ENCODE data around the gene PTPRM.

PTPRM gene

DNA sequence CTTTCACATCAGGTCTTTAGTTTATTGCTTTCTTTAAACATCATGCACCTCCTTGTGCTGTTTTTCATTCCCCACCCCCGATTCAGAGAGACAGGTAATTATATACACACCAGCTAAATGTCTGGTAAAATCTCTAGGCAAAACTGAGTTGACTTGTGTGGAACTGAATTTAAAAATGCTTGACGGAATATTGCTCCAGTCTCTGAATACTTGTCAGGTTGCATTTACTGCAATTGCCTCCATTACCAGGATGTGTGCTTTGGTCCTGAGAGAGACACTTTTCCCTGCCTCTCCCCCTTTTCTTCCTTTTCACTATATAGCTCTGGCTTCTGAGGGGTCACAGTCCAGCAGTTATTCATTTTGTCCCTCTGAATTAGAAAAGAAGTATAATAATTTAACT lies 104.0 kb downstream of the PTPRM start:
- Mint-ChIP-seq H3K4me1 (no peaks in the 10 kb centered on the region), H3K27ac (no peak overlapping the region), H3K27me3 (no peaks in the 10 kb centered on the region), H3K4me3 (no peak overlapping the region), H3K9me3 (no peaks in the 10 kb centered on the region), H3K36me3 (no peaks in the 10 kb centered on the region)
- ATAC-seq (replicated peaks), result no peak
- DNase-seq, result no peak

DNA sequence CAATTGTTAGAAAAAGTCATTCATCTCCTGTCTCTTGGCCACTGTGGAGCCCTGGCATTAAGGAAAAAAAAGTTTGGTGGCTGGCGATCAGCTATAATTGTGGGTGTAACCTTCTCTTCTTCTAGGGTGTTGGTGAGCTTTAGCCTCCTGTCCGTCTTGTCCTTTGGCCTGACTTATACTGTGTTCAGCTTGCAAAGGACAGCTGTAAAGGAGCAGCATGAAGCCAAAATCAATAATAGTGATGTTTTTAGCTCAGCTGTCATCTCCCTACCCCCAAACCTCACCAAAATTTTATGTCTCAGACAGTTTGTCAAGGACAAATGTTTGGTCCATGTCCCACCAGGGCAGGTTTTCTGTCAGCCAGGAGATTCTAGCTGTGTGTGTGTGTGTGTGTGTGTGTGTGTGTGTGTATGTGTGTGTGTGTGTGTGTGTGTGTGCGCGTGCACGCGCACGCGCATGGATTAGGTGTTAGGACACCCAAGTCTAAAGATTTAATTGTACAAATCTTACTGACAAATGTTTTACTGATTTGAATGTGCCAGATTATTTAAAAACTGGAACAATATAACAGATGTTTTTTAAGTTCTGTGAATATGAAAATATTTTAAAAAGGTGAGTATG lies 109.2 kb downstream of the PTPRM start:
- no peak for ATAC-seq (replicated peaks)
- peaks cover 0 to 2% of the 10 kb centered on the region in 2 donors for H3K9me3 Mint-ChIP-seq
- H3K27ac Mint-ChIP-seq, result no peak overlapping the region
- H3K36me3 Mint-ChIP-seq, result no peaks in the 10 kb centered on the region
- no peaks in the 10 kb centered on the region for H3K27me3 Mint-ChIP-seq
- no peaks in the 10 kb centered on the region for H3K4me1 Mint-ChIP-seq
- no peak overlapping the region for H3K4me3 Mint-ChIP-seq
- DNase-seq, result no peak

DNA sequence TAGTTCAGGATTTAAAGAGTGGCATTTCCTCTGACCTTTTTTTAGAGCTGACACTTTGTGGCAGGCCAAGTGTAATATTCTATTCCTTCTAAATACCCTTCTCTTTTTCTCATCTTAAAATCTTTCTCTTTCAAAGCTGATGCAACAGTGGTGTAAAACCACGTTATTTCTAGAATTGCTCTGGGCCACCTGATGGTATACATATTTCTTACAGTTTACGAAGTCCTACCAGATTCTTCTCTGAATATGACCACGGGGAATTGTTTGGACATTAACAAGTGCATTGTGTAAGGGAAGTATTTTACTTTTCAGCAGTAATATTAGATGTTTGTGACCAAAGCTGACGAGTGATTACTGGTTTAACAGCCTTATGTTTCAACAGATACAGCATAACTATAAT lies 109.9 kb downstream of the PTPRM start:
- DNase-seq, result no peak
- Mint-ChIP-seq H3K36me3 (no peaks in the 10 kb centered on the region), H3K4me1 (no peaks in the 10 kb centered on the region), H3K4me3 (no peak overlapping the region), H3K27ac (no peak overlapping the region), H3K9me3 (peaks cover 0 to 2% of the 10 kb centered on the region in 2 donors), H3K27me3 (no peaks in the 10 kb centered on the region)
- no peak for ATAC-seq (replicated peaks)

DNA sequence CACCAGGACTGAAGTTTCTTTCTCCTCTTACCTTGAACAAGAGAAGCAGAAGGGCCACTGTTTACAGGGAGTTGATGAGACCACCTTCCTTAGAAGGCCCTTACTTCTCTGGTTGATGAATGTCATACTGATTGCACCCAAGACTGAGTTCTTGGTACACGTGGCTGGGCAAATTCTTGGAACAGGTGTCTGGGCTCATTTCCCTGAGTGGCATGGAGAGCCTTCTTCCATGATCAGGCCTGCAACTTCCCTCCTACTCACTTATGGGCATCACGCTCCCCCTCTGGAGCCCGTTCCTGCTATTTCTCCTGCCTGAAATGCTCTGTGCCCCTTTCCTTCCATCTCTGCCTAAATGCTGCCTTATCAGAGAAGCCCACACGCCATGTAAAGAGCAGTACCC lies 110.3 kb downstream of the PTPRM start:
- ATAC-seq (replicated peaks), result no peak
- Mint-ChIP-seq H3K36me3 (no peaks in the 10 kb centered on the region), H3K27me3 (no peaks in the 10 kb centered on the region), H3K27ac (no peak overlapping the region), H3K9me3 (peaks cover 0 to 2% of the 10 kb centered on the region in 2 donors), H3K4me3 (no peak overlapping the region), H3K4me1 (no peaks in the 10 kb centered on the region)
- no peak for DNase-seq

DNA sequence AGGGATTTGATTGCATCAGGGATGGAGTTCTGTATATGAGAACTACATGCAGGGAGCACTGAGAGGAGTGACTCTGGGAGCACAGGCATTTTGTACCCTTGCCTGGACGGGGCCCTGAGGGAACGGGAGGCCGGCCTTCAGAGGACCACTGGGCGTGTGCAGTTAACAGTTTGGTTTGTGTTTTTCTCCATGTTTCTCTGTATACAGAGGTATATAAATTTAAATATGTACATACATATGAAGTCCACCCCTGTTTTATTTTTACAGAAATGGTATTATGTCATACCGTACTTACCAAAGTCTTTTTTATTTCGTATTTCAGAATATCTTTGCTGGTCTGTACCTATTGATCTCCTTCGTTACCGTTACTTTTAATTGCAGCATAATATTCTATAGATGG lies 111.3 kb downstream of the PTPRM start:
- Mint-ChIP-seq H3K9me3 (peaks cover 0 to 2% of the 10 kb centered on the region in 2 donors), H3K27ac (no peak overlapping the region), H3K4me1 (no peaks in the 10 kb centered on the region), H3K36me3 (no peaks in the 10 kb centered on the region), H3K4me3 (no peak overlapping the region), H3K27me3 (no peaks in the 10 kb centered on the region)
- ATAC-seq (replicated peaks) (no peak), DNase-seq (no peak)

DNA sequence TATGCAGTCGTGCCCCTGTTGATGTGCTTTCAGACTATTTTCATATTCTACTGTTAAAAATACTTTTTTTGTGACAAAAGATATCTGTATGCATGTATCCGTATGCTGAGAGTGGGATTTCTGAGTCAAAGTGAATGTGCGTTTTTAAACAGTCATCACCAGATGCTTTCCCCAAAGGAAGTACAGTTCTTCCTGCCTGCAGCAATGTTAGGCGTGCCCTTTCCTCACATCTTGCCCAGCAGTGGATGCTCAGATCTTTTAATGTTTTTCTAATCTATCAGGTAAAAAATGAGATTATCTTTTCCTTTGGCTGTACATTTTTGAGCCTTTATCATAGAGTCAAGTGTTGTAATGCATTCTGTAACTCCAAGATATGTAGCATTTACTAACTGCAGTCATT lies 111.7 kb downstream of the PTPRM start:
- H3K9me3 Mint-ChIP-seq, result peaks cover 0 to 2% of the 10 kb centered on the region in 2 donors
- DNase-seq (no peak), ATAC-seq (replicated peaks) (no peak)
- H3K36me3 Mint-ChIP-seq, result no peaks in the 10 kb centered on the region
- H3K4me3 Mint-ChIP-seq, result no peak overlapping the region
- H3K27me3 Mint-ChIP-seq, result no peaks in the 10 kb centered on the region
- H3K4me1 Mint-ChIP-seq, result no peaks in the 10 kb centered on the region
- no peak overlapping the region for H3K27ac Mint-ChIP-seq

DNA sequence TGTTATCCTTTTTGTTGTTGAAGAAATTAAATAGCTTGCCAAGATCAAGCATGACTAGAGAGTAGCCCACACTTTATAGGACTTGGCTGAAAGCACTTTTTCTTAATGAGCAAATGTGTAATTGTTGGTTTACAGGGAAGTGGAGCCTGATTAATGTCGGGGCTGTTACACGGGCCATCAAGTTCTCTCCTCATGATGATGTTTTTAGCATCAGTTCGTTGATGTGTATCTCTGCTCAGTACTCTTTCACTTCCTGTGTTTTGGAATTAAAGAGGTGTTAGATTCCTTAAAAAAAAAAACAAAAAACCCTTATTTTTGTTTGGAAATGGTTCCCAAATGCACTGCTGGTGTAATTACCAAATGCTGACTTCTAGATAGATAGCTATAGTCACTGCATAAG lies 114.2 kb downstream of the PTPRM start:
- H3K9me3 Mint-ChIP-seq, result peaks cover 0 to 2% of the 10 kb centered on the region in 2 donors
- DNase-seq, result no peak
- no peaks in the 10 kb centered on the region for H3K4me1 Mint-ChIP-seq
- no peaks in the 10 kb centered on the region for H3K27me3 Mint-ChIP-seq
- H3K36me3 Mint-ChIP-seq, result no peaks in the 10 kb centered on the region
- ATAC-seq (replicated peaks), result no peak
- no peak overlapping the region for H3K4me3 Mint-ChIP-seq
- no peak overlapping the region for H3K27ac Mint-ChIP-seq

DNA sequence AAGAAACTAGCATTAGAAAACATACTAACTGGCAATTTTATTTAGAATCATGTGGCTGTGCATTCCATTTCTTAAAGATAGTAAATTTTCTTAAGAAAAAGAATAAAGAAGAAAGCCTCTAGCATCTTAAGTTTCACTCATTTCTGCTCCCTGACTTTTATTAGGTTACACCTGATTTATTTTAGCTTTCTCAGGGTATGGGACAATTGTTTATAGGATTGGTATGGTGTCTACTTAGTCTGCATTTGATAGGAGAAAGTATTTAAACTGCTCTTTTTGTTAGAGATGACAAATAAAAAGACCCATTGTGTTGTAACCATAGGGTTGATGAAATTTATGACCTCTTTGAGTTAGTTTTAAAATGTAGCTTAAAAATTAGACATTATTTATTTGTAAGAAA lies 115.2 kb downstream of the PTPRM start:
- no peak overlapping the region for H3K4me3 Mint-ChIP-seq
- H3K27me3 Mint-ChIP-seq, result no peaks in the 10 kb centered on the region
- ATAC-seq (replicated peaks) (no peak), DNase-seq (no peak)
- no peak overlapping the region for H3K27ac Mint-ChIP-seq
- no peaks in the 10 kb centered on the region for H3K36me3 Mint-ChIP-seq
- peaks cover 0 to 2% of the 10 kb centered on the region in 2 donors for H3K9me3 Mint-ChIP-seq
- no peaks in the 10 kb centered on the region for H3K4me1 Mint-ChIP-seq

DNA sequence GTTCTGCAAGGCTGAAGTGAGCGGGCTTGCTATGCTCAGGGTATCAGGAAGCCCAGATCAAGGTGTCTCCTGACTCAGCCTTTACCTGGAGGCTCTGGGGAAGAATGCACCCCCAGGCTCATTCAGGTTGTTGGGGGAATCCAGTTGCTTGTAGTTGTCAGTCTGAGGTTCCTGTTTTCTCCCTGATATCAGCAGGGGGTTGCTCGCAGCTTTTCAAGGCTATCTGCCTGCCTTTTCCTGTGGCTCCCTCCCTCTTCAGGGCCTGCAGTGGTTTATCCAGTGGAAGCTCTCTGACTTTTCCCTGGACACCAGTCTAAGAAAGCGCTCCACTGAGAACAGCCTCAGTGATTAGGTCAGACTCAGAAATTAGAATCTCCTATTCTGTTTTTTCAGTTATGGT lies 116.6 kb downstream of the PTPRM start:
- H3K9me3 Mint-ChIP-seq, result peaks cover 0 to 2% of the 10 kb centered on the region in 2 donors
- ATAC-seq (replicated peaks), result no peak
- H3K4me1 Mint-ChIP-seq, result no peaks in the 10 kb centered on the region
- no peak overlapping the region for H3K4me3 Mint-ChIP-seq
- no peak for DNase-seq
- no peak overlapping the region for H3K27ac Mint-ChIP-seq
- H3K36me3 Mint-ChIP-seq, result no peaks in the 10 kb centered on the region
- no peaks in the 10 kb centered on the region for H3K27me3 Mint-ChIP-seq

DNA sequence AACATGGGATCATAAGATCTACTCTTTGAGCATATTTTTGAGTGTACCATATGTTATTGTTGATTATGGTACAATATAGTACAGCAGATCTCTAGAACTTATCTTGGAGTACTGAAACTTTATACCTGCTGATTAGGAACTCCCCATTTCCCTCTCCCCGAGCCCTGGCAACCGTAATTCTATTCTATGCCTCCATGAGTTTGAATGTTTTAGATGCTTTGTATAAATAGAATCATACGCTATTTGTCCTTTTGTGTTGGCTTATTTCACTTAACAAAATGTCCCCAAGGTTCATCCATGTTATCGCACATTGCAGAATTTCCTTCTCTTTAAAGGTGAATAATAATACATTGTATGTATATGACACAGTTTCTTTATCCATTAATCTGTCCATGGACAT lies 117.2 kb downstream of the PTPRM start:
- ATAC-seq (replicated peaks) (no peak), DNase-seq (no peak)
- no peak overlapping the region for H3K4me3 Mint-ChIP-seq
- no peaks in the 10 kb centered on the region for H3K36me3 Mint-ChIP-seq
- no peaks in the 10 kb centered on the region for H3K27me3 Mint-ChIP-seq
- H3K9me3 Mint-ChIP-seq, result peaks cover 0 to 2% of the 10 kb centered on the region in 2 donors
- no peaks in the 10 kb centered on the region for H3K4me1 Mint-ChIP-seq
- H3K27ac Mint-ChIP-seq, result no peak overlapping the region

DNA sequence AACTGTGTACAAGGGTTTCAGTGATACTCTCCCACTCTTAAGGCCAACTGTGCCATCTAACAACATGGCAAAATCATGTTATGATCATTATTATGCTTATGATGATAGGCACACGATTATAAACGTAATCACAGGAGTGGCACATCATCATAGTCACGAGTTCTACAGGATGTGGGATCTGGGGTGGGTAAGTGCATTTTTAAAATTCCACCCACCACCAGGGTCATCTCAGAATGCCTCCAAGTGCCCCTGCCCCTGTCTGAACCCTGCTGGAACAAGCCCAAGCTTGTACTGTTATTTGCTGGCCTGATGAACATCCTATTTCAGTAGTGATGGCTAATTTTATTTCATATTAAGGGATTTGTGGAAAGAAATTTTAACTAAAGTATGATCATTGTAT lies 117.8 kb downstream of the PTPRM start:
- H3K27me3 Mint-ChIP-seq, result no peaks in the 10 kb centered on the region
- ATAC-seq (replicated peaks) (no peak), DNase-seq (no peak)
- H3K4me3 Mint-ChIP-seq, result no peak overlapping the region
- no peaks in the 10 kb centered on the region for H3K4me1 Mint-ChIP-seq
- no peaks in the 10 kb centered on the region for H3K36me3 Mint-ChIP-seq
- no peak overlapping the region for H3K27ac Mint-ChIP-seq
- peaks cover 0 to 2% of the 10 kb centered on the region in 2 donors for H3K9me3 Mint-ChIP-seq

DNA sequence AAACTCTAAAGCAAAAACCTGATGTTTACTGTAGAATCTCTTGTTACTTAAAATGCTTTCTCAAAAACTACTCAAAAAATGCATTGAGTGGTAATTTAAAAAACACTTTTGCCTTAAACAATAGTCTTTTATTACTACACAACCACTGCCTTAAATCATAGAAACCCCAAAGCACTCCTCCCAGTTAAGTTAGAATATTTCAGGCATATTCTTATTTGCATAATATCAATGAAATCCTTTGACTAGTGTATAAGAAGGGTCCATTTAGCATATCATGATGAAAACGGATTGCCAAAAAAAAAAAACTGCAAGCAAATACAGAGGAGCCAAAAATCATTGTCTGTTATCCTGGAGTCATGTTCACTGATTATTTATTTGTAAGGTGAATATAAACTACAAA lies 119.2 kb downstream of the PTPRM start:
- H3K9me3 Mint-ChIP-seq, result no peaks in the 10 kb centered on the region
- no peak overlapping the region for H3K4me3 Mint-ChIP-seq
- DNase-seq (no peak), ATAC-seq (replicated peaks) (no peak)
- no peaks in the 10 kb centered on the region for H3K4me1 Mint-ChIP-seq
- no peak overlapping the region for H3K27ac Mint-ChIP-seq
- H3K36me3 Mint-ChIP-seq, result no peaks in the 10 kb centered on the region
- H3K27me3 Mint-ChIP-seq, result no peaks in the 10 kb centered on the region

DNA sequence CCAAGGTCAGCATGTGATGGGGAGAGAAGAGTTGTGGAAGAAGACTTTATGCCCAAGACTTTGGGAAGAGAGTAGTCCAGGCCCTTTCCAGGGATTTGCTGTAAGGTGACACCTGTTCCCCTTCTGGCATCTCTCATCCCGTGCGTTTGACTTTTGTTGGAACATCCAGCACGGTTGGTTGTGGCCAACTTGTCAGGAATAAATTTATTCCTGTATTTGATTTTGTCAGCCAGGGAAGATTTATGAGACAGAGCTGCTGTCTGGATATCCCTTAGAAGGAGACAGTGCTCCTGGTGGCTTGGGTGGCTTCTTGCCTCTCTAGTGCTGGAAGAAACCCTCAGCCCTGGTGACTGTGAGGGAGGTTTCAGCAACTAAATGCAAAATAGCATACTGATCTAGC lies 121.5 kb downstream of the PTPRM start:
- no peak for ATAC-seq (replicated peaks)
- Mint-ChIP-seq H3K36me3 (no peaks in the 10 kb centered on the region), H3K9me3 (peaks cover 0 to 2% of the 10 kb centered on the region in 2 donors), H3K27me3 (no peaks in the 10 kb centered on the region), H3K4me1 (no peaks in the 10 kb centered on the region), H3K4me3 (no peak overlapping the region), H3K27ac (peak overlapping the region; percentile 39)
- no peak for DNase-seq

DNA sequence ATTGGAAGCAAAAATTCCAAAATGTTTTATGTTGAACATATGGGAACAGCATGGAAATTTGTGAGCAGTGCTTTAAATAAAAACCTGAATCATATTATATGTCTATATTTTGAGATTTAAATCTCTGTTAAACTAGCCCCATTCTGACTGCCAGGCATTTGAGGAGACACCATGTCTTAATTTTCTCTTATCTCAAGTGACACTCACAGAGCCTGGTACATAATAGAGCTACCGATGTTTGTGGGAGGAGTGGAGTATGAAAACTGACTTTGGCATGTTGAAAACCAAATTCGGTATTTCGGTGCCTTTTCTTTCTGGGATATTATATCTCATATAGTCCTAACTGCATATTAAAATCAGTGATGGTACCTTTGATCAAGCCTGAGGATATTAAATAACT lies 124.1 kb downstream of the PTPRM start:
- DNase-seq (no peak), ATAC-seq (replicated peaks) (no peak)
- Mint-ChIP-seq H3K27me3 (no peaks in the 10 kb centered on the region), H3K9me3 (peaks cover 0 to 4% of the 10 kb centered on the region in 2 donors), H3K36me3 (no peaks in the 10 kb centered on the region), H3K4me3 (no peak overlapping the region), H3K4me1 (no peaks in the 10 kb centered on the region), H3K27ac (no peak overlapping the region)

DNA sequence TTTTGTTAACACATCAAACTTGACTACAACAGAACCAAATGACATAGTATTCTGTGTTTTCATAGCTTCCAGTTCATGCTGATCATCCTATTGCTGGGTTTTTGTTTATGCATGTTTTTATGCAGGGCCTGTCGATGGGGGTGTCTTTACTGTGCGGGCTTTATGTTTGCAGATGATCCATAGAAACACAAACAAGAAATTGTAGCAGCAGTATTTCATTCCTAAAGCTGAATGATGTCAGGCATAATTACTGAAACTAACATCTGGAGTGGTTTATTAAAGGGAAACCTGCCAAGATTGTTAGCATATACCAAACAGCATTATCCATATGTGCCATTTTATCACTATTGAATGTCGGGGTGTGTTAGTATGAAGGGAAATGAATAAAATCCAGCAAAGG lies 129.7 kb downstream of the PTPRM start:
- Mint-ChIP-seq H3K4me1 (no peaks in the 10 kb centered on the region), H3K27me3 (no peaks in the 10 kb centered on the region), H3K36me3 (no peaks in the 10 kb centered on the region), H3K27ac (no peak overlapping the region), H3K4me3 (no peak overlapping the region), H3K9me3 (peaks cover 0 to 4% of the 10 kb centered on the region in 2 donors)
- DNase-seq, result no peak
- ATAC-seq (replicated peaks), result no peak

DNA sequence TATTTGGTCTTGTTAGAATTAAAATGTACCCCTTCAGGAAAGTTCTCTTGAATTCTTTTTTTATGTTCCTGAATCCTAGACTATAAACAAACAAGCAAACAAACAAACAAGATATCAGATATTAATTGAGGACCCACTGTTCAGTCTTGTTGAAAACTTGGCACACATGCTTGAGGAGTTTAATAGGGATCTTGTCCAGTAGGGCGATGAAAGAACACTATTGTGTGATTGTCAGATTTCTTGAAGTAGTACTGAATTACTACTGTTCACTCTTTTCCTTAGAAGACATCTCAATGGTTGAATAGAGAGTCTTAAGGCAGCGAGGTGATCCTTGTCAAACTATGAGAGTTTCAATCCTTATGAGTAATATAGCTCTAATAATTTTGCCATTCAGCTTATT lies 130.2 kb downstream of the PTPRM start:
- H3K4me3 Mint-ChIP-seq, result no peak overlapping the region
- H3K27ac Mint-ChIP-seq, result no peak overlapping the region
- H3K27me3 Mint-ChIP-seq, result no peaks in the 10 kb centered on the region
- H3K4me1 Mint-ChIP-seq, result no peaks in the 10 kb centered on the region
- no peak for ATAC-seq (replicated peaks)
- DNase-seq, result no peak
- H3K9me3 Mint-ChIP-seq, result peaks cover 0 to 4% of the 10 kb centered on the region in 2 donors
- H3K36me3 Mint-ChIP-seq, result no peaks in the 10 kb centered on the region
